HCT116 (cell line): Measurements from ENCODE around the gene RAPGEF1. TPM values are rescaled to one million over a fixed set of nuclear protein-coding genes. Genes with fewer than 3 reads are reported as not detected.

Source experiments
- ATAC-seq: fragments of 200-7000 bp; cut with Tn5 transposase; 2 replicates; pipeline ENCODE4 v1.9.1; 2020; ENCODE audit warnings: mild to moderate bottlenecking, moderate library complexity
- BruUV-seq: library from RNA; stranded (reverse); fragments of 400-500 nt; replicated peaks from 2 replicates; lab custom pipeline; 2021; lab: Mats Ljungman, UMichigan
- CTCF ChIA-PET: fragments of 300-600 bp; sonication (Branson Sonifier 250); formaldehyde crosslinking; loops from one replicate; lab custom pipeline; 2021; ENCODE audit warnings: antibody characterized with exemption; lab: Charles Lee
- POLR2A ChIA-PET: fragments of 300-600, 350-600 bp; sonication (Branson Sonifier 250); formaldehyde crosslinking; loops from one replicate; lab custom pipeline; 2021; ENCODE audit warnings: antibody characterized with exemption; lab: Charles Lee
- RAD21 ChIA-PET, 2 experiments: fragments of 300-600 bp; sonication (Branson Sonifier 250); formaldehyde crosslinking; loops; one replicate each; lab custom pipeline; 2023; ENCODE audit warnings: low total read pairs in 2 of 2; ENCODE audit not compliant: uncharacterized antibody in 2 of 2, unreplicated experiment in 2 of 2, low non-redundant PET in 1 of 2; lab: Charles Lee
- DNase-seq: peaks from one replicate; pipeline ENCODE4 v3.0.0-alpha.2; 2010; ENCODE audit warnings: low read depth, low spot score
- H2AFZ ChIP-seq: fragments of 200-600 bp; shearing (Covaris generic), sonication (generic); 2 replicates; pipeline ENCODE4 v1.6.1; 2017; ENCODE audit warnings: low read depth, mixed run types, mixed read lengths, antibody characterized with exemption, low read length; ENCODE audit not compliant: poor library complexity, severe bottlenecking
- H3K27ac ChIP-seq: 2 replicates; pipeline ENCODE4 v1.5.1; 2012; ENCODE audit warnings: low read depth, low read length
- H3K27me3 ChIP-seq: fragments of 200-600 bp; sonication (generic); 2 replicates; pipeline ENCODE4 v1.6.1; 2016; ENCODE audit warnings: mixed run types, low read length, mixed read lengths; ENCODE audit not compliant: insufficient read depth
- H3K36me3 ChIP-seq, 2 experiments: fragments of 200-500 bp in 1 of 2; fragments of 200-600 bp in 1 of 2; sonication (Bioruptor generic) in 1 of 2; sonication (generic) in 1 of 2; 2 replicates each; pipeline versions ENCODE4 v1.5.1 to v1.6.1; 2014 to 2016; ENCODE audit warnings: low read length in 2 of 2, inconsistent platforms in 1 of 2, mixed read lengths in 1 of 2, mixed run types in 1 of 2; ENCODE audit not compliant: insufficient read depth in 2 of 2, control insufficient read depth in 1 of 2
- H3K4me1 ChIP-seq, 2 experiments: fragments of 200-600 bp in 1 of 2; sonication (generic) in 1 of 2; 2 replicates each; pipeline versions ENCODE4 v1.5.1 to v1.6.1; 2012 to 2017; ENCODE audit warnings: low read length in 2 of 2, inconsistent platforms in 1 of 2, mild to moderate bottlenecking in 1 of 2, mixed read lengths in 1 of 2, mixed run types in 1 of 2, moderate library complexity in 1 of 2; ENCODE audit not compliant: insufficient read depth in 2 of 2, control insufficient read depth in 1 of 2
- H3K4me2 ChIP-seq: fragments of 200-600 bp; sonication (generic); 2 replicates; pipeline ENCODE4 v1.6.1; 2017; ENCODE audit warnings: mixed run types, low read length, mixed read lengths
- H3K4me3 ChIP-seq, 2 experiments: fragments of 200-600 bp in 1 of 2; sonication (generic) in 1 of 2; replicated peaks in 1 of 2; 2 replicates each; pipeline ENCODE4 v1.5.1; 2011 to 2016; ENCODE audit warnings: low read length in 2 of 2, control low read depth in 1 of 2, low read depth in 1 of 2, mild to moderate bottlenecking in 1 of 2, mixed read lengths in 1 of 2, mixed run types in 1 of 2
- H3K79me2 ChIP-seq: fragments of 200-600 bp; sonication (generic); 2 replicates; pipeline ENCODE4 v1.6.1; 2017; ENCODE audit warnings: mild to moderate bottlenecking, mixed run types, low read length, moderate library complexity, mixed read lengths; ENCODE audit not compliant: insufficient read depth
- H3K9ac ChIP-seq: fragments of 200-600 bp; sonication (generic); 2 replicates; pipeline ENCODE4 v1.6.1; 2016; ENCODE audit warnings: low read length, mixed read lengths
- H3K9me2 ChIP-seq: fragments of 200-600 bp; sonication (generic), shearing (Covaris generic); 2 replicates; pipeline ENCODE4 v1.6.1; 2017; ENCODE audit warnings: mixed run types, mild to moderate bottlenecking, moderate library complexity; ENCODE audit not compliant: insufficient read depth
- H3K9me3 ChIP-seq, 2 experiments: fragments of 200-500 bp in 1 of 2; fragments of 200-600 bp in 1 of 2; sonication (Bioruptor generic) in 1 of 2; sonication (generic) in 1 of 2; 2 replicates each; pipeline ENCODE4 v1.6.1; 2014 to 2017; ENCODE audit warnings: low read length in 2 of 2, mixed read lengths in 2 of 2, inconsistent platforms in 1 of 2, low read depth in 1 of 2, mild to moderate bottlenecking in 1 of 2, mixed run types in 1 of 2, moderate library complexity in 1 of 2; ENCODE audit not compliant: control insufficient read depth in 1 of 2, insufficient read depth in 1 of 2
- H4K20me1 ChIP-seq: fragments of 200-600 bp; sonication (generic), shearing (Covaris generic); 2 replicates; pipeline ENCODE4 v1.6.1; 2017; ENCODE audit warnings: mixed run types, mild to moderate bottlenecking, moderate library complexity; ENCODE audit not compliant: insufficient read depth
- EZH2 ChIP-seq: fragments of 200-600 bp; sonication (generic); IDR thresholded peaks from 2 replicates; pipeline ENCODE4 v1.6.1; 2017; ENCODE audit warnings: antibody characterized with exemption, mixed run types
- POLR2AphosphoS5 ChIP-seq: IDR thresholded peaks from 2 replicates; pipeline ENCODE4 v1.6.1; 2011; ENCODE audit warnings: mild to moderate bottlenecking, low read depth, low read length, moderate library complexity
- RAD21 ChIP-seq: IDR thresholded peaks from 2 replicates; pipeline ENCODE4 v1.6.1; 2012; ENCODE audit warnings: low read depth, mild to moderate bottlenecking
- SIN3A ChIP-seq: IDR thresholded peaks from 2 replicates; pipeline ENCODE4 v1.6.1; 2012; ENCODE audit warnings: low read depth
- ZFX ChIP-seq: fragments of 450-650 bp; IDR thresholded peaks from 2 replicates; pipeline ENCODE4 v1.6.1; 2017
- ZNF274 ChIP-seq: fragments of 200-500 bp; sonication (Bioruptor generic); IDR thresholded peaks from 2 replicates; pipeline ENCODE4 v1.6.1; 2014; ENCODE audit warnings: mild to moderate bottlenecking, low read depth, low read length, inconsistent platforms
- intact Hi-C: fragments of 100-400 bp; cut with micrococcal nuclease; formaldehyde crosslinking; loops from 2 replicates; pipeline ENCODE4 v1.10.0; 2022
- total RNA-seq: library from RNA; stranded (reverse); gene quantifications from one replicate; pipeline ENCODE4 v1.2.1, GENCODE V29; 2021; ENCODE audit not compliant: unreplicated experiment
- TF ChIP-seq, protein P1 (sequence below): IDR thresholded peaks from 2 replicates; pipeline ENCODE4 v1.6.1; 2012
- TF ChIP-seq, protein P2 (sequence below): IDR thresholded peaks from 2 replicates; pipeline ENCODE4 v1.6.1; 2011; ENCODE audit warnings: mild to moderate bottlenecking, low read length, moderate library complexity; ENCODE audit not compliant: insufficient replicate concordance; ENCODE audit errors: extremely low read depth
- TF ChIP-seq, protein P3 (sequence below), 3 experiments: fragments of 200-600 bp in 1 of 3; sonication (generic) in 1 of 3; IDR thresholded peaks in 2 of 3; conservative IDR thresholded peaks in 1 of 3; 2 replicates each; pipeline ENCODE4 v1.5.1; 2012 to 2017; ENCODE audit warnings: low read depth in 2 of 3, low read length in 2 of 3, antibody characterized with exemption in 1 of 3, borderline replicate concordance in 1 of 3, control low read depth in 1 of 3, mild to moderate bottlenecking in 1 of 3, mixed read lengths in 1 of 3, mixed run types in 1 of 3, moderate library complexity in 1 of 3; ENCODE audit not compliant: insufficient read depth in 1 of 3

The RAPGEF1 gene
- total RNA-seq, 1 experiment from 2014 or later, result 43.0 TPM

DNA sequence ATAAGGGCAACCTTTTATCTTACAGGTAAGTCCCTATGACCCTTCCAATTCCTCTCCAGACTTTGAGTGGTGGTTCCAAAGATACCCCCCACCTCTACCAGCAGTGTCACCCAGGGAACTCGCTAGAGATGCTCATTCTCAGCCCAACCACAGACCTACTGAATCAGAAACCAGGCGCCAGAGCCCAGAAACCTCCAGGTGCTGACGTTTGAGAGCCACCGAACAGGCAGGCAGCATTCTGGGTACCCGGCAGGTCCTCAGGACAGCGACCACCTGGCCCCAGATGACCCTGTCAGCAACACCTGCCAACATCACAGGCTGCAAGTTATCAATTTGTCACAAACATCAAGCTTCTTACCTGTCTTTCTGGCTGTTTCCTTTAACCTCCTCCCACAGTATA is 19.5 kb downstream of the RAPGEF1 start:
- ATAC-seq (no peak), DNase-seq (no peak)
- ChIA-PET RAD21 (no interaction called here), CTCF (no interaction called here), POLR2A (no interaction called here)
- H3K9me3 ChIP-seq, result no peaks in the 10 kb centered on the region
- H2AFZ ChIP-seq, result no peak overlapping the region
- intact Hi-C loops, result no loop called here
- H3K79me2 ChIP-seq, result peaks cover 31% of the 10 kb centered on the region
- no peak for TF ChIP-seq EZH2
- TF ChIP-seq, protein P1, sequence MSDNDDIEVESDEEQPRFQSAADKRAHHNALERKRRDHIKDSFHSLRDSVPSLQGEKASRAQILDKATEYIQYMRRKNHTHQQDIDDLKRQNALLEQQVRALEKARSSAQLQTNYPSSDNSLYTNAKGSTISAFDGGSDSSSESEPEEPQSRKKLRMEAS, result no peak
- no peak overlapping the region for H3K9ac ChIP-seq
- H3K4me3 ChIP-seq, result no peak overlapping the region
- H4K20me1 ChIP-seq, result no peaks in the 10 kb centered on the region
- H3K4me1 ChIP-seq, result no peaks in the 10 kb centered on the region
- BruUV-seq, result no TSS peak
- no peaks in the 10 kb centered on the region for H3K27me3 ChIP-seq
- no peaks in the 10 kb centered on the region for H3K9me2 ChIP-seq
- H3K36me3 ChIP-seq, result no peaks in the 10 kb centered on the region
- no peak overlapping the region for H3K27ac ChIP-seq
- H3K4me2 ChIP-seq, result no peak overlapping the region

DNA sequence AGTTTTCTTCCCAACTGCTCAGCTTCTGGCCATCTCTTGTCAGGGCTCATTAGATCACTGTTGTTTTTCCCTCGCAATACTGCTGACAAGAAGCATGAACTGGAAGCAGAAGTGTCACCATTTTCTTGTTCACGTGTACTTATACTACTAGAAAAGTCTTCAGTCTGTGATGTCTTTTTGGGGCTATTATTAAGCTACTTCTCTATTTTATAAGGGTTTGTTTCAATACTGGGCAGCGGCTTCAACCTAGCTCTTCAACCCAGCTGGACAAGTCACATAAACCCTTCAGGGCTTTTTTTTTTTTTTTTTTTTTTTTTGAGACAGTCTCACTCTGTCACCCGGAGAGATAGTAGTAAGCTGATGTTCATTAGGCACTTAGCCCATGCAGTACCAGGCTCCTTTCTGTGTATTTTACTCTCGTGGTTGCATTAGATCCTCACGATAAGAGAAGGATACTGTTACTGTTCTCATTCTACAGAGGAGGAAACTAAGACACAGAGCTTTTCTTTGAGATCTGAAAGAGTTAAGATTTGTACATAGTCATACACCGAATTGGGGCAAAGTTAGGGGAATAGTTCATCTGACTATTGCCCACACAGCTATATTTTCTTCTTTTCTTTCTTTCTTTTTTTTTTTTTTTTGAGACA is 20.5 kb downstream of the RAPGEF1 start:
- H4K20me1 ChIP-seq, result no peaks in the 10 kb centered on the region
- no peaks in the 10 kb centered on the region for H3K27me3 ChIP-seq
- no peak overlapping the region for H2AFZ ChIP-seq
- H3K9ac ChIP-seq, result no peak overlapping the region
- no peaks in the 10 kb centered on the region for H3K4me1 ChIP-seq
- POLR2A ChIA-PET, result no interaction called here
- no TSS peak for BruUV-seq
- no peak overlapping the region for H3K4me2 ChIP-seq
- ATAC-seq (no peak), DNase-seq (no peak)
- no peak overlapping the region for H3K4me3 ChIP-seq
- RAD21 ChIA-PET, result no interaction called here
- intact Hi-C loops, result no loop called here
- H3K9me3 ChIP-seq, result no peaks in the 10 kb centered on the region
- no peaks in the 10 kb centered on the region for H3K9me2 ChIP-seq
- CTCF ChIA-PET, result no interaction called here
- peaks cover 28% of the 10 kb centered on the region for H3K79me2 ChIP-seq
- TF ChIP-seq RAD21 (no peak), POLR2AphosphoS5 (no peak), ZFX (no peak), SIN3A (no peak), ZNF274 (no peak)
- TF ChIP-seq, protein P2, sequence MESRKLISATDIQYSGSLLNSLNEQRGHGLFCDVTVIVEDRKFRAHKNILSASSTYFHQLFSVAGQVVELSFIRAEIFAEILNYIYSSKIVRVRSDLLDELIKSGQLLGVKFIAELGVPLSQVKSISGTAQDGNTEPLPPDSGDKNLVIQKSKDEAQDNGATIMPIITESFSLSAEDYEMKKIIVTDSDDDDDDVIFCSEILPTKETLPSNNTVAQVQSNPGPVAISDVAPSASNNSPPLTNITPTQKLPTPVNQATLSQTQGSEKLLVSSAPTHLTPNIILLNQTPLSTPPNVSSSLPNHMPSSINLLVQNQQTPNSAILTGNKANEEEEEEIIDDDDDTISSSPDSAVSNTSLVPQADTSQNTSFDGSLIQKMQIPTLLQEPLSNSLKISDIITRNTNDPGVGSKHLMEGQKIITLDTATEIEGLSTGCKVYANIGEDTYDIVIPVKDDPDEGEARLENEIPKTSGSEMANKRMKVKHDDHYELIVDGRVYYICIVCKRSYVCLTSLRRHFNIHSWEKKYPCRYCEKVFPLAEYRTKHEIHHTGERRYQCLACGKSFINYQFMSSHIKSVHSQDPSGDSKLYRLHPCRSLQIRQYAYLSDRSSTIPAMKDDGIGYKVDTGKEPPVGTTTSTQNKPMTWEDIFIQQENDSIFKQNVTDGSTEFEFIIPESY, result no peak
- TF ChIP-seq, protein P3, sequence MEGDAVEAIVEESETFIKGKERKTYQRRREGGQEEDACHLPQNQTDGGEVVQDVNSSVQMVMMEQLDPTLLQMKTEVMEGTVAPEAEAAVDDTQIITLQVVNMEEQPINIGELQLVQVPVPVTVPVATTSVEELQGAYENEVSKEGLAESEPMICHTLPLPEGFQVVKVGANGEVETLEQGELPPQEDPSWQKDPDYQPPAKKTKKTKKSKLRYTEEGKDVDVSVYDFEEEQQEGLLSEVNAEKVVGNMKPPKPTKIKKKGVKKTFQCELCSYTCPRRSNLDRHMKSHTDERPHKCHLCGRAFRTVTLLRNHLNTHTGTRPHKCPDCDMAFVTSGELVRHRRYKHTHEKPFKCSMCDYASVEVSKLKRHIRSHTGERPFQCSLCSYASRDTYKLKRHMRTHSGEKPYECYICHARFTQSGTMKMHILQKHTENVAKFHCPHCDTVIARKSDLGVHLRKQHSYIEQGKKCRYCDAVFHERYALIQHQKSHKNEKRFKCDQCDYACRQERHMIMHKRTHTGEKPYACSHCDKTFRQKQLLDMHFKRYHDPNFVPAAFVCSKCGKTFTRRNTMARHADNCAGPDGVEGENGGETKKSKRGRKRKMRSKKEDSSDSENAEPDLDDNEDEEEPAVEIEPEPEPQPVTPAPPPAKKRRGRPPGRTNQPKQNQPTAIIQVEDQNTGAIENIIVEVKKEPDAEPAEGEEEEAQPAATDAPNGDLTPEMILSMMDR (IDR thresholded peaks at IDR 0.05 in 2 of 3, conservative IDR thresholded peaks at IDR 0.05 in 1 of 3; ENCODE audit: borderline replicate concordance in 1 of 3, insufficient read depth in 1 of 3, low read depth in 2 of 3, low read length in 2 of 3), result no peak
- TF ChIP-seq, all 23 proteins: peak for 0
- Histone ChIP-seq H3K27ac (no peak overlapping the region), H3K36me3 (no peaks in the 10 kb centered on the region)
